Mucosa of descending colon (tissue), 3 donors: ENCODE results near the gene PGLYRP4. TPM values are rescaled to one million over a fixed set of nuclear protein-coding genes. Genes with fewer than 3 reads are reported as not detected.

Source experiments
- ATAC-seq: fragments of 200-7000 bp; cut with Tn5 transposase; one replicate; pipeline ENCODE4 v1.9.1; 2020; ENCODE audit warnings: mild to moderate bottlenecking, moderate library complexity
- DNase-seq, 3 donors: peaks; one replicate each; pipeline ENCODE4 v3.0.0-alpha.2; 2020
- H3K36me3 ChIP-seq: fragments of 200-600 bp; one replicate; pipeline ENCODE4 v1.8.0; 2021; ENCODE audit warnings: low read depth, mild to moderate bottlenecking
- H3K4me1 ChIP-seq: fragments of 200-600 bp; one replicate; pipeline ENCODE4 v1.8.0; 2021; ENCODE audit warnings: low read depth, mild to moderate bottlenecking
- H3K4me3 ChIP-seq: fragments of 200-600 bp; one replicate; pipeline ENCODE4 v1.8.0; 2021; ENCODE audit warnings: mild to moderate bottlenecking
- H3K9me3 ChIP-seq: fragments of 200-600 bp; one replicate; pipeline ENCODE4 v1.8.0; 2021; ENCODE audit warnings: mild to moderate bottlenecking
- CTCF ChIP-seq: fragments of 200-600 bp; IDR thresholded peaks from one replicate; pipeline ENCODE4 v1.8.0; 2022; ENCODE audit warnings: antibody characterized with exemption, mild to moderate bottlenecking
- intact Hi-C, 2 donors: fragments of 100-400 bp; cut with DNase I in 1 of 2; cut with micrococcal nuclease in 1 of 2; formaldehyde crosslinking; loops; one replicate each; pipeline versions ENCODE4 v1.11.0 to v1.11.1; 2022; cut with DNase I, micrococcal nuclease
- total RNA-seq, 3 donors: library from RNA; stranded (reverse); fragmentation: NEBNext Ultra II Directional in 2 of 3; extraction: Animal tissue kit (Norgen Biotek cat#: 25700) in 2 of 3; gene quantifications; one replicate each; pipeline versions ENCODE4 v1.2.1 to v1.2.4, GENCODE V29; 2021 to 2023
- donor health status: DM: no; HTN: no; CAD: no; lungs with moderate emphysema.
- donor health status: DM: no; HTN: no; CAD: no.
- donor health status: DM: no; HTN: yes; CAD: no.

Gene PGLYRP4
- total RNA-seq, 3 donors from 2014 or later: not detected

GRCh38 chr1:153305682-153306081, 43.0 kb downstream of the PGLYRP4 start:
- DNase-seq (no peak), ATAC-seq (no peak)
- TF ChIP-seq CTCF: no peak
- H3K9me3 ChIP-seq: no peaks in the 10 kb centered on the region
- H3K4me3 ChIP-seq: no peak overlapping the region
- no peaks in the 10 kb centered on the region for H3K4me1 ChIP-seq
- intact Hi-C loops: no loop called here
- no peaks in the 10 kb centered on the region for H3K36me3 ChIP-seq

GRCh38 chr1:153302308-153302707, 46.3 kb downstream of the PGLYRP4 start:
- intact Hi-C loops: no loop called here
- no peaks in the 10 kb centered on the region for H3K4me1 ChIP-seq
- H3K36me3 ChIP-seq: no peaks in the 10 kb centered on the region

GRCh38 chr1:153293851-153294250, 54.8 kb downstream of the PGLYRP4 start:
- H3K9me3 ChIP-seq: no peaks in the 10 kb centered on the region
- H3K4me1 ChIP-seq: no peaks in the 10 kb centered on the region
- no peak for TF ChIP-seq CTCF
- ATAC-seq (no peak), DNase-seq (no peak)
- intact Hi-C loops: no loop called here
- no peaks in the 10 kb centered on the region for H3K36me3 ChIP-seq
- H3K4me3 ChIP-seq: no peak overlapping the region

More at GRCh38 chr1:153302308-153302707, 46.3 kb downstream of the PGLYRP4 start:
- Histone ChIP-seq H3K9me3 (no peaks in the 10 kb centered on the region), H3K4me3 (no peak overlapping the region)
- no peak for TF ChIP-seq CTCF
- ATAC-seq: no peak
- DNase-seq: no peak

- no peak for ATAC-seq
- intact Hi-C loops: no loop called here
- H3K36me3 ChIP-seq: no peaks in the 10 kb centered on the region
Measured at GRCh38 chr1:153293480-153293775, 55.2 kb downstream of the PGLYRP4 start.

GRCh38 chr1:153292740-153293479, 55.7 kb downstream of the PGLYRP4 start:
- Histone ChIP-seq H3K9me3 (no peaks in the 10 kb centered on the region), H3K4me3 (no peak overlapping the region), H3K36me3 (no peaks in the 10 kb centered on the region), H3K4me1 (no peaks in the 10 kb centered on the region)
- ATAC-seq (no peak), DNase-seq (no peak)
- intact Hi-C loops: no loop called here
- TF ChIP-seq CTCF: no peak

More at GRCh38 chr1:153293480-153293775, 55.2 kb downstream of the PGLYRP4 start:
- H3K4me3 ChIP-seq: no peak overlapping the region
- TF ChIP-seq CTCF: no peak
- H3K4me1 ChIP-seq: no peaks in the 10 kb centered on the region
- H3K9me3 ChIP-seq: no peaks in the 10 kb centered on the region
- DNase-seq: no peak

- DNase-seq (no peak), ATAC-seq (no peak)
- Histone ChIP-seq H3K36me3 (no peaks in the 10 kb centered on the region), H3K4me1 (no peaks in the 10 kb centered on the region), H3K9me3 (no peaks in the 10 kb centered on the region), H3K4me3 (no peak overlapping the region)
- no peak for TF ChIP-seq CTCF
- intact Hi-C loops: no loop called here
Measured at GRCh38 chr1:153292185-153292584, 56.5 kb downstream of the PGLYRP4 start.
